HepG2 (cell line): Measurements from ENCODE around the gene TUBB3. TPM values are rescaled to one million over a fixed set of nuclear protein-coding genes. Genes with fewer than 3 reads are reported as not detected.

Experiments used
- ARNT2 ChIP-seq: sonication (generic); formaldehyde crosslinking; IDR thresholded peaks from 2 replicates; pipeline ENCODE4 v1.8.0; 2022; ENCODE audit warnings: mild to moderate bottlenecking, low read depth, missing genetic modification reagents, moderate library complexity
- CENPX ChIP-seq: sonication (generic); formaldehyde crosslinking; IDR thresholded peaks from 2 replicates; pipeline ENCODE4 v1.9.0; 2021; ENCODE audit warnings: mild to moderate bottlenecking, missing genetic modification reagents, moderate library complexity
- KLF12 ChIP-seq: sonication (generic); formaldehyde crosslinking; IDR thresholded peaks from 2 replicates; pipeline ENCODE4 v1.4.0; 2020; ENCODE audit warnings: missing genetic modification reagents, borderline replicate concordance
- MEF2D ChIP-seq: sonication (generic); formaldehyde crosslinking; IDR thresholded peaks from 2 replicates; pipeline ENCODE4 v1.5.1; 2020; ENCODE audit warnings: mild to moderate bottlenecking, missing genetic modification reagents
- MEIS1 ChIP-seq: sonication (generic); formaldehyde crosslinking; IDR thresholded peaks from 2 replicates; pipeline ENCODE4 v1.9.0; 2021; ENCODE audit warnings: mild to moderate bottlenecking, missing genetic modification reagents, moderate library complexity, borderline replicate concordance
- POLR2AphosphoS5 ChIP-seq: IDR thresholded peaks from 2 replicates; pipeline ENCODE4 v1.6.1; 2012; ENCODE audit warnings: low read depth, low read length
- SIX1 ChIP-seq: sonication (generic); formaldehyde crosslinking; IDR thresholded peaks from 2 replicates; pipeline ENCODE4 v1.4.0; 2020; ENCODE audit warnings: missing genetic modification reagents, borderline replicate concordance
- SOX13 ChIP-seq, 3 experiments: fragments of 450-650 bp in 1 of 3; sonication (generic) in 1 of 3; formaldehyde crosslinking in 1 of 3; IDR thresholded peaks in 2 of 3; conservative IDR thresholded peaks in 1 of 3; 2 replicates each; pipeline versions ENCODE4 v1.5.0 to v1.6.1; 2016 to 2020; ENCODE audit warnings: antibody characterized with exemption in 1 of 3, mild to moderate bottlenecking in 1 of 3, missing compliant biosample characterization in 1 of 3, missing genetic modification reagents in 1 of 3, moderate library complexity in 1 of 3
- TSC22D2 ChIP-seq: sonication (generic); formaldehyde crosslinking; IDR thresholded peaks from 2 replicates; pipeline ENCODE4 v1.5.1; 2020; ENCODE audit warnings: missing genetic modification reagents, mild to moderate bottlenecking, borderline replicate concordance
- ZBTB38 ChIP-seq: sonication (generic); formaldehyde crosslinking; IDR thresholded peaks from 2 replicates; pipeline ENCODE4 v1.5.1; 2020; ENCODE audit warnings: mild to moderate bottlenecking, missing genetic modification reagents
- ZFP62 ChIP-seq: sonication (generic); formaldehyde crosslinking; IDR thresholded peaks from 2 replicates; pipeline ENCODE4 v1.4.0; 2020; ENCODE audit warnings: missing genetic modification reagents
- ZMYM3 ChIP-seq: sonication (generic); formaldehyde crosslinking; IDR thresholded peaks from 2 replicates; pipeline ENCODE4 v1.5.1; 2020; ENCODE audit warnings: mild to moderate bottlenecking, missing genetic modification reagents
- ZNF292 ChIP-seq: sonication (generic); formaldehyde crosslinking; IDR thresholded peaks from 2 replicates; pipeline ENCODE4 v1.8.1; 2022; ENCODE audit warnings: mild to moderate bottlenecking, low read depth, missing genetic modification reagents, borderline replicate concordance
- ZNF326 ChIP-seq: sonication (generic); formaldehyde crosslinking; IDR thresholded peaks from 2 replicates; pipeline ENCODE4 v1.4.0; 2020; ENCODE audit warnings: missing genetic modification reagents, borderline replicate concordance
- ZNF709 ChIP-seq: sonication (generic); formaldehyde crosslinking; IDR thresholded peaks from 2 replicates; pipeline ENCODE4 v1.5.0; 2020; ENCODE audit warnings: mild to moderate bottlenecking, missing genetic modification reagents
- polyA plus RNA-seq, 8 experiments: library from polyadenylated mRNA; depleted of rRNA in 3 of 8; stranded (reverse) in 7 of 8; unstranded in 1 of 8; fragments of >200 nt; fragmentation: Illumina TruSeq in 4 of 8; extraction: Trizol in 4 of 8; gene quantifications; 2 replicates each; pipeline versions ENCODE4 v1.2.1 to v1.2.3, GENCODE V29; 2011 to 2016; ENCODE audit warnings: low read depth in 4 of 8, missing spikeins in 1 of 8, mixed read lengths in 1 of 8; ENCODE audit not compliant: insufficient read depth in 1 of 8
- total RNA-seq, 5 experiments: library from RNA; depleted of rRNA; stranded (reverse); fragments of >200 nt; fragmentation: Illumina TruSeq; extraction: Trizol; gene quantifications; 2 replicates each; pipeline ENCODE4 v1.2.3, GENCODE V29; 2016; ENCODE audit warnings: low read depth in 1 of 5
- TF ChIP-seq, protein P1 (sequence below): sonication (generic); formaldehyde crosslinking; IDR thresholded peaks from 2 replicates; pipeline ENCODE4 v1.5.0; 2020; ENCODE audit warnings: missing genetic modification reagents
- TF ChIP-seq, protein P2 (sequence below): sonication (generic); formaldehyde crosslinking; IDR thresholded peaks from 2 replicates; pipeline ENCODE4 v1.4.0; 2020; ENCODE audit warnings: missing genetic modification reagents, mild to moderate bottlenecking, borderline replicate concordance
- TF ChIP-seq, protein P3 (sequence below): sonication (generic); formaldehyde crosslinking; IDR thresholded peaks from 2 replicates; pipeline ENCODE4 v1.5.0; 2020; ENCODE audit warnings: mild to moderate bottlenecking, missing genetic modification reagents, moderate library complexity
- TF ChIP-seq, protein P4 (sequence below): sonication (generic); formaldehyde crosslinking; IDR thresholded peaks from 2 replicates; pipeline ENCODE4 v1.4.0; 2020; ENCODE audit warnings: mild to moderate bottlenecking, missing genetic modification reagents
- TF ChIP-seq, protein P5 (sequence below): IDR thresholded peaks from 2 replicates; pipeline ENCODE4 v1.6.1; 2016; ENCODE audit warnings: missing genetic modification reagents, missing compliant biosample characterization

TUBB3 gene
- total and polyA plus RNA-seq, 2 of the 13 experiments (the other 11 are each of a cell fraction or from before 2014, with no cell fraction given), result 110 to 185 TPM

DNA sequence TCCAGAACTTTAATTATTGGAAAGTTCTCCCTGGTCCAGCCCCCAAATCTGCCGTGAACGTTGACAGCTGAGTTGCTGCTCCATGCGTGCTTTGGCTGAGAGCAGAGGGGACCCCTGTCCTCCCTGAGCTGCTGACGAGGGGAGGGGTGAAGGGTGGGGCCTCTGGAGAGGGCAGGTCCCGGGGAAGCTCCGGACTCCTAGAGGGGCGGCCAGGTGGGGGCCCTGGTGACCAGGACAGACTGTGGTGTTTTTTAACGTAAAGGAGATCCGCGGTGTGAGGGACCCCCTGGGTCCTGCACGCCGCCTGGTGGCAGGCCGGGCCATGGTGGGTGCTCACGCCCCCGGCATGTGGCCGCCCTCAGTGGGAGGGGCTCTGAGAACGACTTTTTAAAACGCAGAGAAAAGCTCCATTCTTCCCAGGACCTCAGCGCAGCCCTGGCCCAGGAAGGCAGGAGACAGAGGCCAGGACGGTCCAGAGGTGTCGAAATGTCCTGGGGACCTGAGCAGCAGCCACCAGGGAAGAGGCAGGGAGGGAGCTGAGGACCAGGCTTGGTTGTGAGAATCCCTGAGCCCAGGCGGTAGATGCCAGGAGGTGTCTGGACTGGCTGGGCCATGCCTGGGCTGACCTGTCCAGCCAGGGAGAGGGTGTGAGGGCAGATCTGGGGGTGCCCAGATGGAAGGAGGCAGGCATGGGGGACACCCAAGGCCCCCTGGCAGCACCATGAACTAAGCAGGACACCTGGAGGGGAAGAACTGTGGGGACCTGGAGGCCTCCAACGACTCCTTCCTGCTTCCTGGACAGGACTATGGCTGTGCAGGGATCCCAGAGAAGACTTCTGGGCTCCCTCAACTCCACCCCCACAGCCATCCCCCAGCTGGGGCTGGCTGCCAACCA lies 4.4 kb upstream of the TUBB3 start, which contains the start of gene MC1R (continued):
- TF ChIP-seq TSC22D2 (peak; percentile 26; the same call in 1 of the 2 replicates), ZBTB38 (CRISPR knock-in tag) (peak; percentile 83), SIX1 (no peak), POLR2AphosphoS5 (peak; percentile 88), MEF2D (CRISPR knock-in tag) (no peak), ZNF326 (0 out of 2 replicates have a peak, but pooled peaks have one; percentile 43), ZMYM3 (CRISPR knock-in tag) (0 out of 2 replicates have a peak, but pooled peaks have one; percentile 44), ZNF709 (CRISPR knock-in tag) (no peak), ARNT2 (CRISPR knock-in tag) (peak; percentile 82), MEIS1 (CRISPR knock-in tag) (no peak), SOX13 (IDR thresholded peaks at IDR 0.05) (no peak), SOX13 (CRISPR knock-in tag; conservative IDR thresholded peaks at IDR 0.05 in 1 of 2, IDR thresholded peaks at IDR 0.05 in 1 of 2) (peak in 1 of 2 experiments; percentile 77; a peak in 2 of 4 replicates), ZNF292 (CRISPR knock-in tag) (peak; percentile 61; the same call in 1 of the 2 replicates), CENPX (no peak), KLF12 (CRISPR knock-in tag) (no peak), ZFP62 (no peak)
- TF ChIP-seq, protein P1, sequence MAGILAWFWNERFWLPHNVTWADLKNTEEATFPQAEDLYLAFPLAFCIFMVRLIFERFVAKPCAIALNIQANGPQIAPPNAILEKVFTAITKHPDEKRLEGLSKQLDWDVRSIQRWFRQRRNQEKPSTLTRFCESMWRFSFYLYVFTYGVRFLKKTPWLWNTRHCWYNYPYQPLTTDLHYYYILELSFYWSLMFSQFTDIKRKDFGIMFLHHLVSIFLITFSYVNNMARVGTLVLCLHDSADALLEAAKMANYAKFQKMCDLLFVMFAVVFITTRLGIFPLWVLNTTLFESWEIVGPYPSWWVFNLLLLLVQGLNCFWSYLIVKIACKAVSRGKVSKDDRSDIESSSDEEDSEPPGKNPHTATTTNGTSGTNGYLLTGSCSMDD (CRISPR knock-in tag), result no peak
- TF ChIP-seq, protein P2, sequence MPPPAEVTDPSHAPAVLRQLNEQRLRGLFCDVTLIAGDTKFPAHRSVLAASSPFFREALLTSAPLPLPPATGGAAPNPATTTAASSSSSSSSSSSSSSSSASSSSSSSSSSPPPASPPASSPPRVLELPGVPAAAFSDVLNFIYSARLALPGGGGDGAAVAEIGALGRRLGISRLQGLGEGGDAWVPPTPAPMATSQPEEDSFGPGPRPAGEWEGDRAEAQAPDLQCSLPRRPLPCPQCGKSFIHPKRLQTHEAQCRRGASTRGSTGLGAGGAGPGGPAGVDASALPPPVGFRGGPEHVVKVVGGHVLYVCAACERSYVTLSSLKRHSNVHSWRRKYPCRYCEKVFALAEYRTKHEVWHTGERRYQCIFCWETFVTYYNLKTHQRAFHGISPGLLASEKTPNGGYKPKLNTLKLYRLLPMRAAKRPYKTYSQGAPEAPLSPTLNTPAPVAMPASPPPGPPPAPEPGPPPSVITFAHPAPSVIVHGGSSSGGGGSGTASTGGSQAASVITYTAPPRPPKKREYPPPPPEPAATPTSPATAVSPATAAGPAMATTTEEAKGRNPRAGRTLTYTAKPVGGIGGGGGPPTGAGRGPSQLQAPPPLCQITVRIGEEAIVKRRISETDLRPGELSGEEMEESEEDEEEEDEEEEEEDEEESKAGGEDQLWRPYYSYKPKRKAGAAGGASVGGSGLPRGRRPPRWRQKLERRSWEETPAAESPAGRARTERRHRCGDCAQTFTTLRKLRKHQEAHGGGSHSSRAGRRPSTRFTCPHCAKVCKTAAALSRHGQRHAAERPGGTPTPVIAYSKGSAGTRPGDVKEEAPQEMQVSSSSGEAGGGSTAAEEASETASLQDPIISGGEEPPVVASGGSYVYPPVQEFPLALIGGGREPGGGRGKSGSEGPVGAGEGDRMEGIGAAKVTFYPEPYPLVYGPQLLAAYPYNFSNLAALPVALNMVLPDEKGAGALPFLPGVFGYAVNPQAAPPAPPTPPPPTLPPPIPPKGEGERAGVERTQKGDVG (CRISPR knock-in tag), result 0 out of 2 replicates have a peak, but pooled peaks have one; percentile 8
- TF ChIP-seq, protein P3, sequence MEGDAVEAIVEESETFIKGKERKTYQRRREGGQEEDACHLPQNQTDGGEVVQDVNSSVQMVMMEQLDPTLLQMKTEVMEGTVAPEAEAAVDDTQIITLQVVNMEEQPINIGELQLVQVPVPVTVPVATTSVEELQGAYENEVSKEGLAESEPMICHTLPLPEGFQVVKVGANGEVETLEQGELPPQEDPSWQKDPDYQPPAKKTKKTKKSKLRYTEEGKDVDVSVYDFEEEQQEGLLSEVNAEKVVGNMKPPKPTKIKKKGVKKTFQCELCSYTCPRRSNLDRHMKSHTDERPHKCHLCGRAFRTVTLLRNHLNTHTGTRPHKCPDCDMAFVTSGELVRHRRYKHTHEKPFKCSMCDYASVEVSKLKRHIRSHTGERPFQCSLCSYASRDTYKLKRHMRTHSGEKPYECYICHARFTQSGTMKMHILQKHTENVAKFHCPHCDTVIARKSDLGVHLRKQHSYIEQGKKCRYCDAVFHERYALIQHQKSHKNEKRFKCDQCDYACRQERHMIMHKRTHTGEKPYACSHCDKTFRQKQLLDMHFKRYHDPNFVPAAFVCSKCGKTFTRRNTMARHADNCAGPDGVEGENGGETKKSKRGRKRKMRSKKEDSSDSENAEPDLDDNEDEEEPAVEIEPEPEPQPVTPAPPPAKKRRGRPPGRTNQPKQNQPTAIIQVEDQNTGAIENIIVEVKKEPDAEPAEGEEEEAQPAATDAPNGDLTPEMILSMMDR (CRISPR knock-in tag), result peak; percentile 96
- TF ChIP-seq, protein P4, sequence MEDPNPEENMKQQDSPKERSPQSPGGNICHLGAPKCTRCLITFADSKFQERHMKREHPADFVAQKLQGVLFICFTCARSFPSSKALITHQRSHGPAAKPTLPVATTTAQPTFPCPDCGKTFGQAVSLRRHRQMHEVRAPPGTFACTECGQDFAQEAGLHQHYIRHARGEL (CRISPR knock-in tag), result peak; percentile 94
- TF ChIP-seq, protein P5, sequence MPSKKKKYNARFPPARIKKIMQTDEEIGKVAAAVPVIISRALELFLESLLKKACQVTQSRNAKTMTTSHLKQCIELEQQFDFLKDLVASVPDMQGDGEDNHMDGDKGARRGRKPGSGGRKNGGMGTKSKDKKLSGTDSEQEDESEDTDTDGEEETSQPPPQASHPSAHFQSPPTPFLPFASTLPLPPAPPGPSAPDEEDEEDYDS, result peak; percentile 99
